Activated naive CD4-positive, alpha-beta T cell treated with anti-CD3 and anti-CD28 coated beads, Interleukin-2, amount 50 U/mL, for 24 hours (primary cell): ENCODE measurements around the gene SLC38A10.
"Not testable (repeated sequence)": the region's sequence is repeated elsewhere in the genome, so short reads cannot be mapped to it uniquely, and the experiment has no call there.

Source experiments
- H3K27ac Mint-ChIP-seq: one replicate; pipeline ENCODE4 v1.8.0; 2021; ENCODE audit warnings: mild to moderate bottlenecking, mixed read lengths
- H3K27me3 Mint-ChIP-seq: one replicate; pipeline ENCODE4 v1.8.0; 2021; ENCODE audit warnings: mixed read lengths
- H3K36me3 Mint-ChIP-seq: one replicate; pipeline ENCODE4 v1.8.0; 2021; ENCODE audit warnings: mixed read lengths
- H3K4me1 Mint-ChIP-seq: one replicate; pipeline ENCODE4 v1.8.0; 2021; ENCODE audit warnings: mixed read lengths
- H3K4me3 Mint-ChIP-seq: one replicate; pipeline ENCODE4 v1.8.0; 2021; ENCODE audit warnings: mild to moderate bottlenecking, mixed read lengths
- H3K9me3 Mint-ChIP-seq: one replicate; pipeline ENCODE4 v1.8.0; 2021; ENCODE audit warnings: mixed read lengths

Gene SLC38A10

DNA sequence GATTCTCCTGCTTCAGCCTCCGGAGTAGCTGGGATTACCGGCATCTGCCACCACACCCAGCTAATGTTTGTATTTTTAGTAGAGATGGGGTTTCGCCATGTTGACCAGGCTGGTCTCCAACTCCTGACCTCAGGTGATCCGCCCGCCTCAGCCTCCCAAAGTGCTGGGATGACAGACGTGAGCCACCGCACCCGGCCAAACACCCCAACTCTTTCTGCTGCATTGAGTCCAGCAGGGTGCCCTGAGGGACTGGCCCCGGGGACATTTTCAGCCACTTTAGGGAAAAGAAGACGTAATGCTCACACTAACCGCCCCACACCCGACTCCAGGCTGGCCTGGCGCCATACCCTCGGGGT, 13.7 kb upstream of the SLC38A10 start:
- not testable (repeated sequence) for H3K27me3 Mint-ChIP-seq, H3K36me3 Mint-ChIP-seq, H3K27ac Mint-ChIP-seq, H3K4me1 Mint-ChIP-seq, H3K4me3 Mint-ChIP-seq, H3K9me3 Mint-ChIP-seq

DNA sequence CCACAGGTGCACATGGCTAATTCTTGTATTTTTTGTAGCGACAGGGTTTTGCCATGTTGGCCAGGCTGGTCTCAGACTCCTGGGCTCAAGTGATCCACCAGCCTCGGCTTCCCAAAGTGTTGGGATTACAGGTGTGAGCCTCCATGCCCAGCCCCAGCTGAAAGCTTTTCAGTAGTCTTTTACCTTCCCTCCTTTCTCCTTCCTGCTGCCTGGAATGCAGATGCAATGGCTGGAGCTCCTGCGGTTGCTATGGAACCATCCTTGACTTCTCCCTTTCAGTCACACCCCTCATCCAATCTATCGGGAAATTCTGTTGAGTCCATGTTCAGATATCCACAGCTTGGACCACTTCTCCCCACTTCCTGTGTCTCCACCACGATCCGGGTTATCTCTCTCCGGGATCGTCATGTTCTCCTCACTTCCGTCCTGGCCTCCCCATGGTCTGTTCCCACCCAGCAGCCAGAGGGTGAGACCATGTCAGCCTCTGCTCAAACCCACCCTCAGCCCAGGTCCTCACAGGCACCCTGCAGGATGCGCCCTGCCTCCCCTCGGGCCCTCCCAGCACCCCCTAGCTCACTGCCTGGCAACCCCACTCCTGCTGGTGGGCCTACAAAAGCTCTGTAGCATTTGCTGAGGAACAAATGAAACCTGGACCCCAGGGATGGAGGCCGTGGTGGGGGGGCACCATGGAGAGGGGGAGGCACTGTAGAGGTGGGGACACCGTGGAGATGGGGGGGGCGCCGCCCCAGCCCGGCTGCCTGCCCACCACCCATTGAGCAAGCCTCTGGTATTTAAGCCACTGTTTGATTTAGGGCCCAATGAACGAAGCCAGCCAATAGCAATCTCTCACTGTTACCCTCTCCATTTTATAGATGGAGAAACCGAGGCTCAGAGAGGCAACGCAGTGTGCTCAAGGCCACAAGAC, 12.8 kb upstream of the SLC38A10 start:
- Mint-ChIP-seq H3K27me3 (peaks cover 3% of the 10 kb centered on the region), H3K9me3 (no peaks in the 10 kb centered on the region), H3K4me3 (no peak overlapping the region), H3K36me3 (no peaks in the 10 kb centered on the region), H3K4me1 (peaks cover 4% of the 10 kb centered on the region), H3K27ac (no peak overlapping the region)

DNA sequence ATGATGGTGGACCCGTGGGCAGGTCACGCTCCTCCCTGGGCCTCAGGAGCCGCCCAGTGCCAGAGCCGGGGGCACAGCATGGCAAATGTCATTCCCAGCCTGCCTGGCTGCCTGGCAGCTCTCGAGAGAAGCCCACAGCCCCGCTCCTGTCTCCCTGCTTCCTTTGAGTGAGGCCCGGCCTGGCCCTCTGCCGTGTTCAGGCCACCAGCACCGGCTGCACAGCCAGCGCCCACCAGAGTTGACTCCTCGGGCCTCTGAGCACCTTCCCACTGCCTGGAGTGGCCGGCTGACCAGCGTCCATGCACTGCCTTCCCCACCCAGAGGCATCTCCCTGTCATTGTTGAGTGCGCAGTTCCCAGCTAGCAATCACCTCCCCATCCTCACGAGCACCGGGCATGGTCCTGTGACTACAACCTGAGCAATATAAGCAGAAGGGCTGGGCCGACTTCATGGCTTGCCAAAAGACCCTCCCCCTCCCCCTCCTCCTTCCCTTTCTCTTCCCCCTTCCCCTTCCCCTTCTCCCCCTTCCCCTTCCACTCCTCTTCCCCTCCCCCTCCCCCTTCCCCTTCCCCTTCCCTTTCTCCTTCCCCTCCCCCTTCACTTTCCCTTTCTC, 11.9 kb upstream of the SLC38A10 start:
- Mint-ChIP-seq H3K27me3 (peaks cover 3% of the 10 kb centered on the region), H3K4me3 (no peak overlapping the region), H3K27ac (no peak overlapping the region), H3K4me1 (peaks cover 4% of the 10 kb centered on the region), H3K36me3 (no peaks in the 10 kb centered on the region), H3K9me3 (no peaks in the 10 kb centered on the region)

GRCh38 chr17:81306491-81306890, 11.4 kb upstream of the SLC38A10 start:
- Mint-ChIP-seq H3K4me1 (peaks cover 4% of the 10 kb centered on the region), H3K4me3 (no peak overlapping the region), H3K9me3 (no peaks in the 10 kb centered on the region)

GRCh38 chr17:81305051-81305630, 10.0 kb upstream of the SLC38A10 start:
- H3K36me3 Mint-ChIP-seq, result no peaks in the 10 kb centered on the region
- H3K9me3 Mint-ChIP-seq, result no peaks in the 10 kb centered on the region
- peaks cover 3% of the 10 kb centered on the region for H3K27me3 Mint-ChIP-seq
- no peak overlapping the region for H3K4me3 Mint-ChIP-seq
- no peak overlapping the region for H3K27ac Mint-ChIP-seq
- H3K4me1 Mint-ChIP-seq, result peaks cover 4% of the 10 kb centered on the region

More at GRCh38 chr17:81306491-81306890, 11.4 kb upstream of the SLC38A10 start:
- no peak overlapping the region for H3K27ac Mint-ChIP-seq
- no peaks in the 10 kb centered on the region for H3K36me3 Mint-ChIP-seq
- H3K27me3 Mint-ChIP-seq, result peaks cover 3% of the 10 kb centered on the region

DNA sequence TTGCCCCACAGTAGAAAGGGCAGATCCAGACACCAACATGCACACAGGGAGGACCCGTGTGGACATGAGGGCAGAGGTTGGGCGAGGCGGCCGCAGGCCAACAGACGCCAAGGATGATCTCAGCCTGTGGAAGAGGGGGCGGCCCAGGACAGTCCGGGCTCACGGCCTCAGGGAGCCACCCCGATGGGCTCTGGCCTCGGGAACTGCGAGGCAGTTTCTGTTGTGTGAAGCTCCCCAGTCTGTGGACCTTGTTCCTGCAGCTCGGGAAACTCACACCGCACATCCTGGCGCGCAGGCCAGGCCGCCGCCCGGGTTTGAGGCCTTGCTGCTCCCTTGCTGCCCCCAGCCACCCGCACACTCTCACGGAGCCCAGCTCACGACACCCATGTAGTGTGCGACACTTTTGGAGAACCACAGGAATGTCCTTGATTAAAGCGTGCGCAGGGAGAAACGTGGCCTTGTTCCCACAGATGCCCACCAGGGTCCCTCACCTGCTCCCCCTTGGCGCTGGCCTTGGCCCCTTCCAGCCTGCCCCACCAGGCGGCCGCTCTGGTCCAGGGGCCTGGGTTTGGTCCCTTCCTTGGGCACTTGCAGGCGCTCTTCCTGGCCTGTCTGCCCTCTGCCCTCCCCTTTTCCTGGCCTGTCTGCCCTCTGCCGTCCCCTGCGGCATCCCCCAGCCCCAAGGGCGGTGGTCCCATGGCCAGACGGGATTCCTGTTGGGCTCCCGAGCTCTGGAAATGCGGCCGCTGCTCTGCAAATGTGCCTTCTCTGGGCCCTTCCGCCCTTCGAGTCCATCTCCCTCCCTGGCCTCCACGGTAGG, 9.3 kb upstream of the SLC38A10 start:
- H3K27ac Mint-ChIP-seq, result no peak overlapping the region
- no peaks in the 10 kb centered on the region for H3K9me3 Mint-ChIP-seq
- H3K27me3 Mint-ChIP-seq, result peaks cover 3% of the 10 kb centered on the region
- H3K36me3 Mint-ChIP-seq, result no peaks in the 10 kb centered on the region
- H3K4me3 Mint-ChIP-seq, result no peak overlapping the region
- peaks cover 3% of the 10 kb centered on the region for H3K4me1 Mint-ChIP-seq

GRCh38 chr17:81303385-81303784, 8.3 kb upstream of the SLC38A10 start:
- Mint-ChIP-seq H3K27ac (no peak overlapping the region), H3K36me3 (no peaks in the 10 kb centered on the region), H3K27me3 (no peaks in the 10 kb centered on the region), H3K4me3 (no peak overlapping the region), H3K4me1 (no peaks in the 10 kb centered on the region), H3K9me3 (no peaks in the 10 kb centered on the region)

DNA sequence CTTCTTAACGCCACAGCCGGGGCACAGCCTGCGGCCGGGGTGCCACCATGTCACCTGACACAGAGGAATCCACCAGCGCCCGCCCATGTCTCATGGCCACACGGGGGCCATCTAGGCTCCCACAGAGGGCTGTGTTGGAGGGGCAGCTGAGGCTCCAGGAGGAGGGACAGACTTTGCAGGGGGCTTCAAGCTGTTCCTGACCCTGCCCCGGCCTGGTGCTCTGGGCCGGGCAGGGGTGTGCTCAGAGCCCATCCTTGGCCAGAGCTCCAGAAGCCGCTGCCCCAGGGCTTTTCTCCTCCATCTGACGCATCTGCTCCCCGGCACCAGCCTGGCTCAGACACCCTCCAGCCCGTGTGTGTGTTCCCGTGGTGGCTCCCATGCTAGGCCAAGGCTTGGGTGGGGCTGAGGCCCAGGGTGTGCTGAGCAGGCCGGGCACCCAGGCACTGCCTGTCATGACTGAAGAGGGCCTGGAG, 7.8 kb upstream of the SLC38A10 start:
- Mint-ChIP-seq H3K36me3 (no peaks in the 10 kb centered on the region), H3K4me3 (no peak overlapping the region), H3K27ac (no peak overlapping the region), H3K27me3 (no peaks in the 10 kb centered on the region), H3K9me3 (no peaks in the 10 kb centered on the region), H3K4me1 (no peaks in the 10 kb centered on the region)

DNA sequence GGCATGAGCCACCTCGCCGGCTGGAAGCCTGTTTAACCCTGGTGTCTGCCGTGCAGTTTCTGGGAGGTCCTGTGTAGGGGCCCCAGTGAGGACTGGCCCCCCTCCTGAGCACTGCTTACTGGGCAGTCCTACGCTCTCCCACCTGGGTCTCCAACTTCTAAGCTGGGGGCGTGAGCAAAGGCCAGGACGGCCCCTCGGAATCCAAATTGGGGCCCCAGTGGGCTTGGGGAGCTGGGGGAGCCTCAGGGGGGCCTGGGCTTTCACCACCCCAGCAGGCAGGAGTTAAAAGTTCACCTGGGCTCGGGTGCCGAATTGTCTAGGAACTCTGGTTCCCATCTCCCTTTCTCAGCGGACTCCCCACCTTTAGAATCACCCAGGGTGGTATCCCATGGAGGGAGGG, 7.2 kb upstream of the SLC38A10 start:
- Mint-ChIP-seq H3K36me3 (no peaks in the 10 kb centered on the region), H3K27me3 (no peaks in the 10 kb centered on the region), H3K27ac (no peak overlapping the region), H3K4me3 (no peak overlapping the region), H3K4me1 (no peaks in the 10 kb centered on the region), H3K9me3 (no peaks in the 10 kb centered on the region)

GRCh38 chr17:81301195-81302144, 6.4 kb upstream of the SLC38A10 start:
- Mint-ChIP-seq H3K4me1 (peaks cover 4% of the 10 kb centered on the region), H3K9me3 (no peaks in the 10 kb centered on the region), H3K36me3 (no peaks in the 10 kb centered on the region), H3K27ac (no peak overlapping the region), H3K4me3 (no peak overlapping the region), H3K27me3 (no peaks in the 10 kb centered on the region)

DNA sequence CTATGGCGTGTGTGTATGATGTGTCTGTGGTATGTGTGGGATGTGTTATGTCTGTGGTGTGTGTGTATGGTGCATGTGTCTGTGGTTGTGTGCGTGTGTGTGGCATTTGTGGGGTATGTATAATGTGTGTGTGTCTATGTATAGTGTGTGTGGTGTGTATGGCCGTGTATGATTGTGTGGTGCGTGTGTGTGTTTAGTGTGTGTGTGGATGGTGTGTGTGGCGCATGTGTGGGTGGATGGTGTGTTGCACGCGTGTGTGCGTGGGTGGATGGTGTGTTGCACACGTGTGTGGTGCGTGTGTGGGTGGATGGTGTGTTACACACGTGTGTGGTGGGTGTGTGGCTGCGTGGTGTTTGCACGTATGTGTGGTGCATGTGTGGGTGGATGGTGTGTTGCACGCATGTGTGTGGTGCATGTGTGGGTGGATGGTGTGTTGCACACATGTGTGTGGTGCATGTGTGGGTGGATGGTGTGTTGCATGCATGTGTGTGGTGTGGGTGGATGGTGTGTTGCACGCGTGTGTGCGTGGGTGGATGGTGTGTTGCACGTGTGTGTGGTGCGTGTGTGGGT, 5.6 kb upstream of the SLC38A10 start:
- no peak overlapping the region for H3K4me3 Mint-ChIP-seq
- H3K9me3 Mint-ChIP-seq, result no peaks in the 10 kb centered on the region

GRCh38 chr17:81299846-81300585, 4.9 kb upstream of the SLC38A10 start:
- peaks cover 14% of the 10 kb centered on the region for H3K4me1 Mint-ChIP-seq
- H3K4me3 Mint-ChIP-seq, result no peak overlapping the region
- H3K9me3 Mint-ChIP-seq, result no peaks in the 10 kb centered on the region

More for the DNA sequence above, 5.6 kb upstream of the SLC38A10 start:
- Mint-ChIP-seq H3K27ac (peak overlapping the region; percentile 3), H3K4me1 (peaks cover 9% of the 10 kb centered on the region), H3K36me3 (no peaks in the 10 kb centered on the region), H3K27me3 (no peaks in the 10 kb centered on the region)

GRCh38 chr17:81298991-81299738, 4.1 kb upstream of the SLC38A10 start:
- H3K27me3 Mint-ChIP-seq, result no peaks in the 10 kb centered on the region
- H3K36me3 Mint-ChIP-seq, result no peaks in the 10 kb centered on the region
- H3K9me3 Mint-ChIP-seq, result no peaks in the 10 kb centered on the region
- peaks cover 17% of the 10 kb centered on the region for H3K4me1 Mint-ChIP-seq
- no peak overlapping the region for H3K27ac Mint-ChIP-seq
- H3K4me3 Mint-ChIP-seq, result no peak overlapping the region

More at GRCh38 chr17:81299846-81300585, 4.9 kb upstream of the SLC38A10 start:
- Mint-ChIP-seq H3K27ac (peak overlapping the region; percentile 3), H3K27me3 (no peaks in the 10 kb centered on the region), H3K36me3 (no peaks in the 10 kb centered on the region)
